SH-SY5Y (cell line): ENCODE results near the gene PPP1R3D.

ENCODE experiments used
- GATA2 ChIP-seq: IDR thresholded peaks from 2 replicates; pipeline ENCODE4 v1.6.1; 2011; ENCODE audit warnings: mild to moderate bottlenecking, low read depth, low read length
- GATA3 ChIP-seq: IDR thresholded peaks from 2 replicates; pipeline ENCODE4 v1.6.1; 2011; ENCODE audit warnings: low read depth, mild to moderate bottlenecking, low read length, moderate library complexity

GRCh38 chr20:59987135-59987534, 47.0 kb upstream of the PPP1R3D start:
- TF ChIP-seq GATA3 (no peak), GATA2 (no peak)
